OCI-LY1 (cell line): ENCODE results near the gene KLHL26.

Experiments used
- H2AFZ ChIP-seq: fragments of 200-600 bp; sonication (generic), shearing (Covaris generic); 2 replicates; pipeline ENCODE4 v1.6.0; 2014; ENCODE audit warnings: antibody characterized with exemption, mild to moderate bottlenecking, low read length
- H3F3A ChIP-seq: fragments of 200-600 bp; sonication (generic), shearing (Covaris generic); 2 replicates; pipeline ENCODE4 v1.6.0; 2014; ENCODE audit warnings: mild to moderate bottlenecking, antibody characterized with exemption, low read length, moderate library complexity; ENCODE audit not compliant: insufficient read depth
- H3K27ac ChIP-seq: fragments of 200-600 bp; sonication (generic); 2 replicates; pipeline ENCODE4 v1.5.1; 2014; ENCODE audit warnings: low read length, mixed run types, mild to moderate bottlenecking, low read depth; ENCODE audit not compliant: poor library complexity, severe bottlenecking
- H3K27me3 ChIP-seq: fragments of 200-600 bp; sonication (generic); 2 replicates; pipeline ENCODE4 v1.6.0; 2014; ENCODE audit warnings: antibody characterized with exemption, mild to moderate bottlenecking, low read length, moderate library complexity; ENCODE audit not compliant: insufficient read depth
- H3K36me3 ChIP-seq: fragments of 200-600 bp; sonication (generic); 2 replicates; pipeline ENCODE4 v1.6.1; 2014; ENCODE audit warnings: mild to moderate bottlenecking, antibody characterized with exemption, low read length, moderate library complexity, mixed read lengths; ENCODE audit not compliant: insufficient read depth
- H3K4me1 ChIP-seq: fragments of 200-600 bp; sonication (generic); 2 replicates; pipeline ENCODE4 v1.5.1; 2014; ENCODE audit warnings: mild to moderate bottlenecking, low read length, moderate library complexity; ENCODE audit not compliant: insufficient read depth, severe bottlenecking
- H3K4me2 ChIP-seq: fragments of 200-600 bp; sonication (generic), shearing (Covaris generic); 2 replicates; pipeline ENCODE4 v1.6.1; 2014; ENCODE audit warnings: low read length
- H3K4me3 ChIP-seq: fragments of 200-600 bp; sonication (generic); 2 replicates; pipeline ENCODE4 v1.5.1; 2014; ENCODE audit warnings: low read length, low read depth, mild to moderate bottlenecking, mixed read lengths; ENCODE audit not compliant: poor library complexity, severe bottlenecking
- H3K79me2 ChIP-seq: fragments of 200-600 bp; shearing (Covaris generic); 2 replicates; pipeline ENCODE4 v1.6.1; 2016; ENCODE audit warnings: mixed run types, low read length, mixed read lengths; ENCODE audit not compliant: insufficient read depth
- H3K9ac ChIP-seq: fragments of 200-600 bp; sonication (generic), shearing (Covaris generic); 2 replicates; pipeline ENCODE4 v1.6.1; 2014; ENCODE audit warnings: mild to moderate bottlenecking, low read length, mixed read lengths
- H3K9me2 ChIP-seq: fragments of 200-600 bp; sonication (generic), shearing (Covaris generic); 2 replicates; pipeline ENCODE4 v1.6.1; 2014; ENCODE audit warnings: low read depth, mild to moderate bottlenecking, low read length, mixed read lengths
- H3K9me3 ChIP-seq: fragments of 200-600 bp; shearing (Covaris generic); 2 replicates; pipeline ENCODE4 v1.6.1; 2014; ENCODE audit warnings: low read length, mixed read lengths
- H4K20me1 ChIP-seq: fragments of 200-600 bp; sonication (generic), shearing (Covaris generic); 2 replicates; pipeline ENCODE4 v1.6.0; 2016; ENCODE audit warnings: mild to moderate bottlenecking, low read length; ENCODE audit not compliant: insufficient read depth
- EZH2 ChIP-seq: fragments of 200-600 bp; sonication (generic), shearing (Covaris generic); IDR thresholded peaks from 2 replicates; pipeline ENCODE4 v1.8.0; 2017; ENCODE audit warnings: borderline replicate concordance, mixed run types, mild to moderate bottlenecking, antibody characterized with exemption, low read length, moderate library complexity, mixed read lengths
- TF ChIP-seq, protein P1 (sequence below): fragments of 200-600 bp; sonication (generic), shearing (Covaris generic); IDR thresholded peaks from 2 replicates; pipeline ENCODE4 v1.5.1; 2017; ENCODE audit warnings: mild to moderate bottlenecking, antibody characterized with exemption, low read length, moderate library complexity, mixed read lengths

KLHL26 gene

DNA sequence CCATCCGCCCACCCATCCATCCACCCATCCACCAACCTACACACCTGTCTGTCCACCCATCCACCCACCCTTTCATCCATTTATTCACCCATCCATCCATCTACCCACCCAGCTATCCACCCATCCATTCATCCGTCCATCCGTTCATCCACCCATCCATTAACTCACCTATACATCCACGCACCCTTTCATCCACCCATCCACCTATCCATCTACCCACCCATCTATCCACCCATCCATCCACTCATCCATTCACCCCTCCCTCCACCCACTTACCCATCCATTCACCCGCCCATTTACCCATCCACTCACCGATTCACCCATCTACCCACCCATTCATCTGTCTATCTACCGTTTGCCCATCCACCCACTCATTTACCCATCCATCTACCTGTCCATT lies 17.6 kb downstream of the KLHL26 start:
- no peak overlapping the region for H3K9ac ChIP-seq
- no peaks in the 10 kb centered on the region for H4K20me1 ChIP-seq
- H3K4me1 ChIP-seq: no peaks in the 10 kb centered on the region
- no peaks in the 10 kb centered on the region for H3F3A ChIP-seq
- H3K27ac ChIP-seq: no peak overlapping the region
- H3K9me2 ChIP-seq: no peaks in the 10 kb centered on the region
- no peak overlapping the region for H3K4me2 ChIP-seq
- peaks cover 11% of the 10 kb centered on the region; the same call in 1 of the 2 replicates for H3K27me3 ChIP-seq
- TF ChIP-seq, protein P1, sequence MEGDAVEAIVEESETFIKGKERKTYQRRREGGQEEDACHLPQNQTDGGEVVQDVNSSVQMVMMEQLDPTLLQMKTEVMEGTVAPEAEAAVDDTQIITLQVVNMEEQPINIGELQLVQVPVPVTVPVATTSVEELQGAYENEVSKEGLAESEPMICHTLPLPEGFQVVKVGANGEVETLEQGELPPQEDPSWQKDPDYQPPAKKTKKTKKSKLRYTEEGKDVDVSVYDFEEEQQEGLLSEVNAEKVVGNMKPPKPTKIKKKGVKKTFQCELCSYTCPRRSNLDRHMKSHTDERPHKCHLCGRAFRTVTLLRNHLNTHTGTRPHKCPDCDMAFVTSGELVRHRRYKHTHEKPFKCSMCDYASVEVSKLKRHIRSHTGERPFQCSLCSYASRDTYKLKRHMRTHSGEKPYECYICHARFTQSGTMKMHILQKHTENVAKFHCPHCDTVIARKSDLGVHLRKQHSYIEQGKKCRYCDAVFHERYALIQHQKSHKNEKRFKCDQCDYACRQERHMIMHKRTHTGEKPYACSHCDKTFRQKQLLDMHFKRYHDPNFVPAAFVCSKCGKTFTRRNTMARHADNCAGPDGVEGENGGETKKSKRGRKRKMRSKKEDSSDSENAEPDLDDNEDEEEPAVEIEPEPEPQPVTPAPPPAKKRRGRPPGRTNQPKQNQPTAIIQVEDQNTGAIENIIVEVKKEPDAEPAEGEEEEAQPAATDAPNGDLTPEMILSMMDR: no peak
- TF ChIP-seq EZH2: no peak
- no peaks in the 10 kb centered on the region for H3K36me3 ChIP-seq
- H2AFZ ChIP-seq: no peak overlapping the region
- no peaks in the 10 kb centered on the region for H3K9me3 ChIP-seq
- H3K79me2 ChIP-seq: no peaks in the 10 kb centered on the region
- no peak overlapping the region for H3K4me3 ChIP-seq

DNA sequence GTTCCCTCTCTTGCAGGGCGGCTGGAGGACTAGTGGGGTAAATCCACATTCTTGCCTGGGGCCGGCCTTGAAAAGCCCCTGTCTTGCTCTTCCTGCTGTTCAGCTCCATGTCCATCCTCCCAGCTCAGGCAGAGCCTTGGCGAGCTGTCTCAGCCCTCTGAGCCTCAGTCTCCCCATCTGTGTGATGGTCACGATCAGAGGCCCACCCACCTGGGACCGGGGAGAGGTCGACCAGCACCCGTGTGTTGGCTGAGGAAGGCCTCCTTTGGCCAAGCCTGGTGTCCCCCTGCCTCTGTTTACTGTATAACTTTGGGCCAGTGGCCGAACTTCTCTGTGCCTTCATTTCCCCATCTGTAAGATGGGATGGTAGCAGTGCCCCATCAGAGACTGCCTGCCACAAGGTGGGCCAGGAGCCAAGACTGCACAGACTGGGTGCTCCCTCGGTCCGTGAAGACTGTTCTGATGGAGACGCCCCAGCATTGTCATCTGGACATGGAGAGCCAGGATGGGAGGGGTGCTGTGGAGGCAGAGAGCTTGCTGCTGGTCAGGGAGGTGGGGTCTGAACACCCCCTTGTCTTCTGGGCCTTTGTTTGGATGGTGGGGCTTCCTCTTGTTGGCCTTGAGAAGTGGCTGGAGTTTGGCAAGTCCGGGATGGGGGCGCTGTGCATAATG lies 18.5 kb downstream of the KLHL26 start:
- H2AFZ ChIP-seq: no peak overlapping the region
- H3K79me2 ChIP-seq: no peaks in the 10 kb centered on the region
- no peak overlapping the region for H3K4me2 ChIP-seq
- H3K27me3 ChIP-seq: peaks cover 7% of the 10 kb centered on the region; the same call in 1 of the 2 replicates
- no peaks in the 10 kb centered on the region for H3K9me2 ChIP-seq
- no peaks in the 10 kb centered on the region for H3F3A ChIP-seq
- H3K9me3 ChIP-seq: no peaks in the 10 kb centered on the region
- H3K27ac ChIP-seq: no peak overlapping the region
- H3K9ac ChIP-seq: no peak overlapping the region
- no peaks in the 10 kb centered on the region for H4K20me1 ChIP-seq
- no peaks in the 10 kb centered on the region for H3K4me1 ChIP-seq
- H3K4me3 ChIP-seq: no peak overlapping the region
- TF ChIP-seq, protein P1: no peak
- TF ChIP-seq EZH2: no peak
- H3K36me3 ChIP-seq: no peaks in the 10 kb centered on the region

DNA sequence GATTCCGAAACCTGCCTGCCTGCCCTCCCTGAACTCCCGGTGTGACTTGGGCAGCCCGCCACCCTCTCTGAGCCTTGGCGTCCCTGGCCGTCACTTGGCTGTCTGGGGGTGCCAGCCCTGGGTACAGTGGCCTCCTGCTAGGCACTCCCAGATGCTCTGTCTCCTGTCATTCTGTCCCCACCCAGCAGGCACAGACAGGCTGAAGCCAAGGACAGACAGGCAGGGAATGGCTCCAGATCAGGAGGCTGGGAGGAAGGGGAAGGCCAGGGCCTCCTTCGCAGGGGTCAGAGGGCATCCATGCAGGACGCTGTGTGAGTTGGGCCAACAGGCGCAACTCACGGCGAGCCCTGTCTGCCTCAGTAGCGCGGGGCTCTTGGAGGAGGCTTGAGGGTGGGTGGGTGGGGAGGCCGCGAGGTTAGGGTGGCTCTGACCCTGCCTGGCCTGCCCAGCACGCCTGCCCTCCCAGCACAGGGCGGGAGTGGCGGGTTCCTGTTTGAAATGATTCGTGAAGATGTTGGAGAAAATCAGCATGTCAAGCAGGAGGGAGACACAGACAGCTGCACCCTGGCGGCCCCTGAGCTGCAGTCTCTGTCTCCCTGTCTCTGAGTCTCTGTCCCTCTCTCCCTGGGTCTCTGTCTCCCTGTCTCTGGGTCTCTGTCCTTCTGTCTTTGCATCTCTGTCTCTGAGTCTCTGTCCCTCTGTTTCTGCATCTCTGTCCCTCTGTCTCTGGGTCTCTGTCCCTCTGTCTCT lies 19.7 kb downstream of the KLHL26 start:
- Histone ChIP-seq H3K4me3 (no peak overlapping the region), H3K4me1 (no peaks in the 10 kb centered on the region), H3K36me3 (no peaks in the 10 kb centered on the region), H4K20me1 (no peaks in the 10 kb centered on the region), H3K9me2 (no peaks in the 10 kb centered on the region), H3K27me3 (peaks cover 9% of the 10 kb centered on the region; the same call in 1 of the 2 replicates), H3K79me2 (no peaks in the 10 kb centered on the region), H3F3A (no peaks in the 10 kb centered on the region), H3K4me2 (no peak overlapping the region), H3K9me3 (no peaks in the 10 kb centered on the region), H3K27ac (no peak overlapping the region), H2AFZ (no peak overlapping the region), H3K9ac (no peak overlapping the region)
- no peak for TF ChIP-seq EZH2
- TF ChIP-seq, protein P1: no peak
